SK-N-SH treated with all-trans-retinoic acid at 6 μM for 48 hours (cell line): ENCODE measurements around the gene ARHGEF10L.

Experiments
- ATAC-seq: fragments of 200-7000 bp; cut with Tn5 transposase; 3 replicates; pipeline ENCODE4 v1.9.1; 2020; ENCODE audit warnings: mild to moderate bottlenecking, moderate library complexity
- ARNTL ChIP-seq: fragments of 450-650 bp; formaldehyde crosslinking; IDR thresholded peaks from 2 replicates; pipeline ENCODE4 v1.5.0; 2020; ENCODE audit warnings: low read depth, mild to moderate bottlenecking, moderate library complexity, borderline replicate concordance
- ESRRG ChIP-seq: fragments of 250-450 bp; sonication (Bioruptor Pico); IDR thresholded peaks from 2 replicates; pipeline ENCODE4 v1.6.1; 2021; ENCODE audit warnings: mild to moderate bottlenecking
- GLIS3 ChIP-seq: fragments of 250-450 bp; sonication (Bioruptor Pico); IDR thresholded peaks from 2 replicates; pipeline ENCODE4 v1.5.0; 2020; ENCODE audit warnings: mild to moderate bottlenecking, moderate library complexity
- ISL1 ChIP-seq: fragments of 250-450 bp; sonication (Bioruptor Pico); IDR thresholded peaks from 2 replicates; pipeline ENCODE4 v2.1.2; 2022; ENCODE audit warnings: mild to moderate bottlenecking, moderate library complexity
- OSR1 ChIP-seq: fragments of 250-450 bp; sonication (Bioruptor Pico); IDR thresholded peaks from 2 replicates; pipeline ENCODE4 v1.8.0; 2022; ENCODE audit warnings: moderate library complexity, mild to moderate bottlenecking, inconsistent platforms
- SNAI2 ChIP-seq: fragments of 250-450 bp; sonication (Bioruptor Pico); IDR thresholded peaks from 2 replicates; pipeline ENCODE4 v1.5.0; 2020; ENCODE audit warnings: mild to moderate bottlenecking, moderate library complexity
- TCF4 ChIP-seq: fragments of 250-450 bp; sonication (Bioruptor Pico); IDR thresholded peaks from 2 replicates; pipeline ENCODE4 v1.8.0; 2021; ENCODE audit warnings: mild to moderate bottlenecking, moderate library complexity, borderline replicate concordance
- TOX ChIP-seq: fragments of 250-450 bp; sonication (Bioruptor Pico); IDR thresholded peaks from 2 replicates; pipeline ENCODE4 v1.8.0; 2021; ENCODE audit warnings: mild to moderate bottlenecking, moderate library complexity, borderline replicate concordance
- ZFP30 ChIP-seq: fragments of 450-650 bp; formaldehyde crosslinking; IDR thresholded peaks from 2 replicates; pipeline ENCODE4 v1.5.0; 2022; ENCODE audit warnings: mild to moderate bottlenecking, moderate library complexity
- ZNF565 ChIP-seq: fragments of 450-650 bp; formaldehyde crosslinking; conservative IDR thresholded peaks from 2 replicates; pipeline ENCODE4 v1.5.0; 2020; ENCODE audit warnings: low read depth, mild to moderate bottlenecking, moderate library complexity
- ZNF70 ChIP-seq: fragments of 450-650 bp; formaldehyde crosslinking; IDR thresholded peaks from 2 replicates; pipeline ENCODE4 v1.5.0; 2020; ENCODE audit warnings: mild to moderate bottlenecking, moderate library complexity
- TF ChIP-seq, protein P1 (sequence below): fragments of 250-450 bp; sonication (Bioruptor Pico); IDR thresholded peaks from 2 replicates; pipeline ENCODE4 v1.8.0; 2020; ENCODE audit warnings: mild to moderate bottlenecking, moderate library complexity, borderline replicate concordance
- TF ChIP-seq, protein P2 (sequence below): fragments of 250-450 bp; sonication (Bioruptor Pico); IDR thresholded peaks from 2 replicates; pipeline ENCODE4 v1.5.1; 2021; ENCODE audit warnings: mild to moderate bottlenecking, moderate library complexity
- TF ChIP-seq, protein P3 (sequence below): fragments of 250-450 bp; sonication (Bioruptor Pico); IDR thresholded peaks from 2 replicates; pipeline ENCODE4 v1.5.1; 2020; ENCODE audit warnings: low read depth, mild to moderate bottlenecking, moderate library complexity
- TF ChIP-seq, protein P4 (sequence below): fragments of 250-450 bp; sonication (Bioruptor Pico); IDR thresholded peaks from 2 replicates; pipeline ENCODE4 v1.8.0; 2021; ENCODE audit warnings: low read depth, mild to moderate bottlenecking, moderate library complexity, borderline replicate concordance
- TF ChIP-seq, protein P5 (sequence below): fragments of 250-450 bp; sonication (Bioruptor Pico); IDR thresholded peaks from 2 replicates; pipeline ENCODE4 v1.5.0; 2020; ENCODE audit warnings: mild to moderate bottlenecking, moderate library complexity

The ARHGEF10L gene

DNA sequence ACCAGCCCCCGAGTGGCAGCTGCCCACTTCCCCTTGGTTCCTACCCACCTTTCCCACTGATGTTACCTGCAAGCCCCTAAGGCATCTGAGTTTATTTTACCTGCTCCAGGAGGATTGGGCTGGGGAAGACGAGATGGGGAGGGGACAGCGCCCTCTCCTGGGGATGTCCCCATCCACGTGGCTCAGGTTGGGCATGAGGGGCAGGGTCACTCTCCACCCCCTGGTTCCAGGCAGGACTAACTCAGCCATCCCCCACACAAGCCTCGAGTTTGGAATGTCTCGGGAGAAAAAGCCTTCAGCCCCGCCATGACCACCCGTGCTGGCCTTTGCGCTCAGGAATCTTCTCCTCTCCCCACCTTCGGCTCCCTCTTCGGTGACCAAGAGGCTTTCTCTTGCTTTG lies 90.0 kb downstream of the ARHGEF10L start:
- TF ChIP-seq ARNTL: no peak
- TF ChIP-seq SNAI2 (CRISPR knock-in tag): no peak
- peak; percentile 16; the same call in 1 of the 3 replicates for ATAC-seq

DNA sequence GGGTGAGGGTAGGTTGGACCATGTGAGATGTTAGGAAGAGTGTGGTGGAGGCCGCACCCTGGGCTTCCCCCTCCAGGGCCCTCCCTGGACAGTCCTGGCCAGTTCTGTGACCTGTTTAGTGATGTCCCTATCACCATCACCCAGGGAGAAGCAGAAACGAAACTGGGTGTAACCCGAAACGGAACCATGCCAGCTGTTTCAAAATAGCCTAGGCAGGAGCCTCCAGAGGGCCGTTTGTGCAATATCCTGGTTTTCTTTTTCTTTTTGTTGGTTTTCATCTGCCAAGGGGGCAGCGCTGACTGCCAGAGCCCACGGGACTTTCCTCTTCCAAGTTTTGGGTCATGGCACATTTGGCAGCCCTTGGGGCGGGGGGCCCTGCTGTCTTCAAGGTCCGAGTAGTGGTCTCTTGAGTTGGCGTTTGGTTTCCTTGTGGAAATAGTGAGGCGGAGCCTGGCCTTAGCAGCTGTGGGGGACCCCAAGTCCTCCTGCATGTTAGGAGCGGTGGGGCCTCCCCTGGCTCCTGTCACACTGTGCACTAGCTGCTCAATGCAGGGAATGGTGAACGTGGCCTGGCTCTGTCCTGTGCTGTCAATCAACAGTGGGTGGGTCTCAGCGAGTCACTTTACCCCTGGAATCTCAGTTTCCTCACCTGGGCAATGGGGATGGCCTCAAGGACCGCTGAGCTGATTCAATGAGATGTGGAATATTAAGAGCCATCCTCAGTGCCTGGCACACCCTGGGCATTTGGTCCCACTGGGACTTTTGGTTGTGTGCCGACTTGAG lies 90.7 kb downstream of the ARHGEF10L start:
- no peak for ATAC-seq
- TF ChIP-seq TOX (CRISPR knock-in tag): no peak
- TF ChIP-seq TCF4 (CRISPR knock-in tag): no peak
- no peak for TF ChIP-seq OSR1
- TF ChIP-seq, protein P1, sequence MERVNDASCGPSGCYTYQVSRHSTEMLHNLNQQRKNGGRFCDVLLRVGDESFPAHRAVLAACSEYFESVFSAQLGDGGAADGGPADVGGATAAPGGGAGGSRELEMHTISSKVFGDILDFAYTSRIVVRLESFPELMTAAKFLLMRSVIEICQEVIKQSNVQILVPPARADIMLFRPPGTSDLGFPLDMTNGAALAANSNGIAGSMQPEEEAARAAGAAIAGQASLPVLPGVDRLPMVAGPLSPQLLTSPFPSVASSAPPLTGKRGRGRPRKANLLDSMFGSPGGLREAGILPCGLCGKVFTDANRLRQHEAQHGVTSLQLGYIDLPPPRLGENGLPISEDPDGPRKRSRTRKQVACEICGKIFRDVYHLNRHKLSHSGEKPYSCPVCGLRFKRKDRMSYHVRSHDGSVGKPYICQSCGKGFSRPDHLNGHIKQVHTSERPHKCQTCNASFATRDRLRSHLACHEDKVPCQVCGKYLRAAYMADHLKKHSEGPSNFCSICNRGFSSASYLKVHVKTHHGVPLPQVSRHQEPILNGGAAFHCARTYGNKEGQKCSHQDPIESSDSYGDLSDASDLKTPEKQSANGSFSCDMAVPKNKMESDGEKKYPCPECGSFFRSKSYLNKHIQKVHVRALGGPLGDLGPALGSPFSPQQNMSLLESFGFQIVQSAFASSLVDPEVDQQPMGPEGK: no peak
- TF ChIP-seq, protein P2, sequence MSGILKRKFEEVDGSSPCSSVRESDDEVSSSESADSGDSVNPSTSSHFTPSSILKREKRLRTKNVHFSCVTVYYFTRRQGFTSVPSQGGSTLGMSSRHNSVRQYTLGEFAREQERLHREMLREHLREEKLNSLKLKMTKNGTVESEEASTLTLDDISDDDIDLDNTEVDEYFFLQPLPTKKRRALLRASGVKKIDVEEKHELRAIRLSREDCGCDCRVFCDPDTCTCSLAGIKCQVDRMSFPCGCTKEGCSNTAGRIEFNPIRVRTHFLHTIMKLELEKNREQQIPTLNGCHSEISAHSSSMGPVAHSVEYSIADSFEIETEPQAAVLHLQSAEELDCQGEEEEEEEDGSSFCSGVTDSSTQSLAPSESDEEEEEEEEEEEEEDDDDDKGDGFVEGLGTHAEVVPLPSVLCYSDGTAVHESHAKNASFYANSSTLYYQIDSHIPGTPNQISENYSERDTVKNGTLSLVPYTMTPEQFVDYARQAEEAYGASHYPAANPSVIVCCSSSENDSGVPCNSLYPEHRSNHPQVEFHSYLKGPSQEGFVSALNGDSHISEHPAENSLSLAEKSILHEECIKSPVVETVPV (CRISPR knock-in tag): no peak
- TF ChIP-seq ZNF565 (CRISPR knock-in tag): no peak
- TF ChIP-seq GLIS3 (CRISPR knock-in tag): no peak
- no peak for TF ChIP-seq SNAI2 (CRISPR knock-in tag)
- TF ChIP-seq, protein P3, sequence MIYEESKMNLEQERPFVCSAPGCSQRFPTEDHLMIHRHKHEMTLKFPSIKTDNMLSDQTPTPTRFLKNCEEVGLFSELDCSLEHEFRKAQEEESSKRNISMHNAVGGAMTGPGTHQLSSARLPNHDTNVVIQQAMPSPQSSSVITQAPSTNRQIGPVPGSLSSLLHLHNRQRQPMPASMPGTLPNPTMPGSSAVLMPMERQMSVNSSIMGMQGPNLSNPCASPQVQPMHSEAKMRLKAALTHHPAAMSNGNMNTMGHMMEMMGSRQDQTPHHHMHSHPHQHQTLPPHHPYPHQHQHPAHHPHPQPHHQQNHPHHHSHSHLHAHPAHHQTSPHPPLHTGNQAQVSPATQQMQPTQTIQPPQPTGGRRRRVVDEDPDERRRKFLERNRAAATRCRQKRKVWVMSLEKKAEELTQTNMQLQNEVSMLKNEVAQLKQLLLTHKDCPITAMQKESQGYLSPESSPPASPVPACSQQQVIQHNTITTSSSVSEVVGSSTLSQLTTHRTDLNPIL (CRISPR knock-in tag): no peak
- TF ChIP-seq ESRRG: no peak
- TF ChIP-seq ZFP30: no peak
- TF ChIP-seq ZNF70 (CRISPR knock-in tag): no peak

DNA sequence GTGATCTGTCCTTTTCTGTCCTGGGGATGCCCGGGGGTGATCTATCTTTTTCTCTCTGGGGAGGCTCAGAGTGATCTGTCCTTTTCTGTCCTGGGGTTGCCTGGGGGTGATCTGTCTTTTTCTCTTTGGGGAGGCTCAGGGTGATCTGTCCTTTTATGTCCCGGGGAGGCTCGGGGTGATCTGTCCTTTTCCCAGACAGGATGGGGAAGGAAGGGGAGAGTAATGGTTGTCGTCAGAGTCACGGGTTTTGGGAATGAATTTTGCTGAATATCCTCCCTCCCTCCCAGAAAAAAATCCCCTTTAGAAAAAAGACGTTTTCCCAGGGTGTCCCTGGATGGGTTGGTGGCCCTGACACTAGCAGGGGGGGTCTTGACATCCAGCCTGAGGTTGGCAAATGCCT lies 91.5 kb downstream of the ARHGEF10L start:
- TF ChIP-seq, protein P4, sequence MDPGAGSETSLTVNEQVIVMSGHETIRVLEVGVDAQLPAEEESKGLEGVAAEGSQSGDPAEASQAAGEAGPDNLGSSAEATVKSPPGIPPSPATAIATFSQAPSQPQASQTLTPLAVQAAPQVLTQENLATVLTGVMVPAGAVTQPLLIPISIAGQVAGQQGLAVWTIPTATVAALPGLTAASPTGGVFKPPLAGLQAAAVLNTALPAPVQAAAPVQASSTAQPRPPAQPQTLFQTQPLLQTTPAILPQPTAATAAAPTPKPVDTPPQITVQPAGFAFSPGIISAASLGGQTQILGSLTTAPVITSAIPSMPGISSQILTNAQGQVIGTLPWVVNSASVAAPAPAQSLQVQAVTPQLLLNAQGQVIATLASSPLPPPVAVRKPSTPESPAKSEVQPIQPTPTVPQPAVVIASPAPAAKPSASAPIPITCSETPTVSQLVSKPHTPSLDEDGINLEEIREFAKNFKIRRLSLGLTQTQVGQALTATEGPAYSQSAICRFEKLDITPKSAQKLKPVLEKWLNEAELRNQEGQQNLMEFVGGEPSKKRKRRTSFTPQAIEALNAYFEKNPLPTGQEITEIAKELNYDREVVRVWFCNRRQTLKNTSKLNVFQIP: no peak
- TF ChIP-seq TOX (CRISPR knock-in tag): no peak
- no peak for TF ChIP-seq ESRRG
- TF ChIP-seq, protein P1: no peak
- no peak for TF ChIP-seq ISL1 (CRISPR knock-in tag)
- TF ChIP-seq, protein P5, sequence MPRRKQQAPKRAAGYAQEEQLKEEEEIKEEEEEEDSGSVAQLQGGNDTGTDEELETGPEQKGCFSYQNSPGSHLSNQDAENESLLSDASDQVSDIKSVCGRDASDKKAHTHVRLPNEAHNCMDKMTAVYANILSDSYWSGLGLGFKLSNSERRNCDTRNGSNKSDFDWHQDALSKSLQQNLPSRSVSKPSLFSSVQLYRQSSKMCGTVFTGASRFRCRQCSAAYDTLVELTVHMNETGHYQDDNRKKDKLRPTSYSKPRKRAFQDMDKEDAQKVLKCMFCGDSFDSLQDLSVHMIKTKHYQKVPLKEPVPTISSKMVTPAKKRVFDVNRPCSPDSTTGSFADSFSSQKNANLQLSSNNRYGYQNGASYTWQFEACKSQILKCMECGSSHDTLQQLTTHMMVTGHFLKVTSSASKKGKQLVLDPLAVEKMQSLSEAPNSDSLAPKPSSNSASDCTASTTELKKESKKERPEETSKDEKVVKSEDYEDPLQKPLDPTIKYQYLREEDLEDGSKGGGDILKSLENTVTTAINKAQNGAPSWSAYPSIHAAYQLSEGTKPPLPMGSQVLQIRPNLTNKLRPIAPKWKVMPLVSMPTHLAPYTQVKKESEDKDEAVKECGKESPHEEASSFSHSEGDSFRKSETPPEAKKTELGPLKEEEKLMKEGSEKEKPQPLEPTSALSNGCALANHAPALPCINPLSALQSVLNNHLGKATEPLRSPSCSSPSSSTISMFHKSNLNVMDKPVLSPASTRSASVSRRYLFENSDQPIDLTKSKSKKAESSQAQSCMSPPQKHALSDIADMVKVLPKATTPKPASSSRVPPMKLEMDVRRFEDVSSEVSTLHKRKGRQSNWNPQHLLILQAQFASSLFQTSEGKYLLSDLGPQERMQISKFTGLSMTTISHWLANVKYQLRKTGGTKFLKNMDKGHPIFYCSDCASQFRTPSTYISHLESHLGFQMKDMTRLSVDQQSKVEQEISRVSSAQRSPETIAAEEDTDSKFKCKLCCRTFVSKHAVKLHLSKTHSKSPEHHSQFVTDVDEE: no peak
- TF ChIP-seq ZNF70 (CRISPR knock-in tag): no peak
- no peak for TF ChIP-seq SNAI2 (CRISPR knock-in tag)
- TF ChIP-seq TCF4 (CRISPR knock-in tag): no peak
- ATAC-seq: no peak
